SU-DHL-6 (cell line): ENCODE data around the gene RGS3.

Experiments used
- H2AFZ ChIP-seq: fragments of 200-600 bp; sonication (generic); 2 replicates; pipeline ENCODE4 v1.6.1; 2014; ENCODE audit warnings: low read depth, mild to moderate bottlenecking, moderate library complexity, mixed read lengths, antibody characterized with exemption, low read length; ENCODE audit not compliant: severe bottlenecking
- H3F3A ChIP-seq: fragments of 200-600 bp; shearing (Covaris generic); 2 replicates; pipeline ENCODE4 v1.6.0; 2016; ENCODE audit warnings: antibody characterized with exemption, mild to moderate bottlenecking; ENCODE audit not compliant: insufficient read depth
- H3K27ac ChIP-seq: fragments of 200-600 bp; sonication (generic); 2 replicates; pipeline ENCODE4 v1.5.1; 2016; ENCODE audit warnings: low read depth, mild to moderate bottlenecking, low read length, moderate library complexity, mixed read lengths
- H3K27me3 ChIP-seq: fragments of 200-600 bp; sonication (generic), shearing (Covaris generic); 2 replicates; pipeline ENCODE4 v1.6.0; 2014; ENCODE audit warnings: mild to moderate bottlenecking, low read length
- H3K36me3 ChIP-seq: fragments of 200-600 bp; sonication (generic); 2 replicates; pipeline ENCODE4 v1.6.1; 2014; ENCODE audit warnings: mild to moderate bottlenecking, low read length, mixed read lengths
- H3K4me2 ChIP-seq: fragments of 300-600, 200-600 bp; shearing (Covaris generic), sonication (generic); 2 replicates; pipeline ENCODE4 v1.6.0; 2014; ENCODE audit warnings: low read length, low read depth, mild to moderate bottlenecking; ENCODE audit not compliant: poor library complexity, severe bottlenecking
- H3K4me3 ChIP-seq: fragments of 200-600 bp; sonication (generic); 2 replicates; pipeline ENCODE4 v1.5.1; 2014; ENCODE audit warnings: antibody characterized with exemption, low read length, mild to moderate bottlenecking, mixed read lengths; ENCODE audit not compliant: insufficient read depth, poor library complexity, severe bottlenecking
- H3K79me2 ChIP-seq: fragments of 200-600 bp; sonication (generic); 2 replicates; pipeline ENCODE4 v1.6.1; 2014; ENCODE audit warnings: mild to moderate bottlenecking, low read length, moderate library complexity; ENCODE audit not compliant: insufficient read depth
- H3K9ac ChIP-seq: fragments of 200-600 bp; sonication (generic); 2 replicates; pipeline ENCODE4 v1.7.0; 2014; ENCODE audit warnings: mild to moderate bottlenecking, low read length
- H3K9me2 ChIP-seq: fragments of 200-600 bp; sonication (generic); replicated peaks from 2 replicates; pipeline ENCODE4 v1.6.1; 2014; ENCODE audit warnings: low read length; ENCODE audit not compliant: insufficient read depth
- H3K9me3 ChIP-seq: fragments of 200-600 bp; sonication (generic); 2 replicates; pipeline ENCODE4 v1.6.1; 2014; ENCODE audit warnings: low read length, mixed read lengths; ENCODE audit not compliant: insufficient read depth
- H4K20me1 ChIP-seq: fragments of 200-600 bp; sonication (generic); 2 replicates; pipeline ENCODE4 v1.6.1; 2014; ENCODE audit warnings: low read depth, mild to moderate bottlenecking, antibody characterized with exemption, low read length, moderate library complexity, mixed read lengths
- EZH2phosphoT487 ChIP-seq: fragments of 200-600 bp; sonication (generic), shearing (Covaris generic); conservative IDR thresholded peaks from 2 replicates; pipeline ENCODE4 v1.6.1; 2018; ENCODE audit warnings: mild to moderate bottlenecking, antibody characterized with exemption, low read length, moderate library complexity, mixed read lengths
- TF ChIP-seq, protein P1 (sequence below): fragments of 200-600 bp; sonication (generic); IDR thresholded peaks from one replicate; pipeline ENCODE4 v1.5.1; 2017; ENCODE audit warnings: antibody characterized with exemption, mild to moderate bottlenecking, low read length, moderate library complexity; ENCODE audit not compliant: insufficient read depth, poor library complexity, severe bottlenecking

The RGS3 gene

DNA sequence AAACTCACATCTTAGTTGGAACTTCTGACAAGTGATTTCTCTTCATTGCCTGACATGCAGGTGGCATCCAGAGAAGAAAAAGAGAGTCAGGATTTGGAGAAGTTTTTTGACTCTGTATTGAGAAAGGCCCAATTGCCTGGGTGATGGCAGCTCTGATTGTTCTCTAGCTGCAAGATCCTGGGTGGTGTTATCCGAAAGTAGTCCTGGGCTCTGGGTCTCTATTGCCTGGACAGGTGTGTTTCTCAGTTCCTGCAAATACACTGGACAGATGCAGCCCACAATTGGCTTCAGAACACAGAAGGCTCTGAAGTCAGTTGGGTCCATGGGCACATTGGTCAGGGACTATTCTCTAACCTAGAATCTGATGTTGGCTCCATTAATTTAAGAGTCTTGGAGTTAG lies 67.4 kb downstream of the RGS3 start:
- no peak overlapping the region for H3K4me2 ChIP-seq
- H3K27ac ChIP-seq = no peak overlapping the region

DNA sequence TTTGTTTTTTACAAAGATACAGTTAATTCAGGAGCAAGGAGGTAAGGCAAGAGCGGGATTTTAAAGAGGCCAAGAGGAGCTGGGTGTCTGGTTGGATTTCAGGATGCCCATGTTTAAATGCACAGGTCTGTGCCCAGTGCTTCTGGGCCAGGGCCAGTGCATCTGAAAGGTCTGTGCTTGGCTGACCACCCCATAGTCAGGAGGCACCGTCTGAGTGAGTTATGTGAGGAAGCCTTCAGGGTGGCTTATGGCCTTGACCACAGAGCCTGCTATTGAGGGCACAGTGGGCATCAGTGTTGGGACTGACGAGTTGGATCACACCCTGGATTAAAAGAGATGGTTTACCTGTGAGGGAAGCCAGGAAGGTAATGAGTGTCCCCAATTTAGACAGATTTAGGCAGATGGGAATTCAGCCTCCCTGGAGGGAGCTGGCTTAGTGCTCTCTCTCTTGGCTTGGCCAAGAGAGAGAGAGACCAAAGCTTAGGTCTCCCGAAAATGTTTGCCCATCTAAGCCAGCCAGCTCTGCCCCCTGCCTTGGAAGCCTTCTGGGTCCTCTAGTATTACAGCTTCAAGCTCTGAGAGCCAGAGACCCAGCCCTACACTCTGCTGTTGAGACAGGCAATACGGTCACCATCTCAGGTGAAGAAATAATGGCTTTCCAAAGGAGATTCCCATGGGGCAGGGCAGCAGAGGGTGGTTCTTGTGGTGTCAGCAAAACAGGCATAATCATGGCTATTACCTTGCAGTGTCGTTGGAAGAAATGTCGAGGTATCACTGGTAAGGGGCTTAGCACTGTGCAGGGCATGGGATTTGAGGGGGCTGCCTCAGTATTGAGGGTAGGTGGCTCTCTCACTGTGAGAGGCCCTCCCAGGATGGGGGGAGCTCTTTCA lies 68.6 kb downstream of the RGS3 start:
- H3K9me2 ChIP-seq = no peaks in the 10 kb centered on the region
- H3K9ac ChIP-seq = no peak overlapping the region
- no peak overlapping the region for H3K27ac ChIP-seq
- no peaks in the 10 kb centered on the region for H3K27me3 ChIP-seq
- no peaks in the 10 kb centered on the region for H3K9me3 ChIP-seq
- no peak overlapping the region for H3K4me2 ChIP-seq
- no peak overlapping the region for H3K4me3 ChIP-seq
- TF ChIP-seq, protein P1, sequence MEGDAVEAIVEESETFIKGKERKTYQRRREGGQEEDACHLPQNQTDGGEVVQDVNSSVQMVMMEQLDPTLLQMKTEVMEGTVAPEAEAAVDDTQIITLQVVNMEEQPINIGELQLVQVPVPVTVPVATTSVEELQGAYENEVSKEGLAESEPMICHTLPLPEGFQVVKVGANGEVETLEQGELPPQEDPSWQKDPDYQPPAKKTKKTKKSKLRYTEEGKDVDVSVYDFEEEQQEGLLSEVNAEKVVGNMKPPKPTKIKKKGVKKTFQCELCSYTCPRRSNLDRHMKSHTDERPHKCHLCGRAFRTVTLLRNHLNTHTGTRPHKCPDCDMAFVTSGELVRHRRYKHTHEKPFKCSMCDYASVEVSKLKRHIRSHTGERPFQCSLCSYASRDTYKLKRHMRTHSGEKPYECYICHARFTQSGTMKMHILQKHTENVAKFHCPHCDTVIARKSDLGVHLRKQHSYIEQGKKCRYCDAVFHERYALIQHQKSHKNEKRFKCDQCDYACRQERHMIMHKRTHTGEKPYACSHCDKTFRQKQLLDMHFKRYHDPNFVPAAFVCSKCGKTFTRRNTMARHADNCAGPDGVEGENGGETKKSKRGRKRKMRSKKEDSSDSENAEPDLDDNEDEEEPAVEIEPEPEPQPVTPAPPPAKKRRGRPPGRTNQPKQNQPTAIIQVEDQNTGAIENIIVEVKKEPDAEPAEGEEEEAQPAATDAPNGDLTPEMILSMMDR = no peak
- TF ChIP-seq EZH2phosphoT487 = no peak
- H3F3A ChIP-seq = no peaks in the 10 kb centered on the region
- H4K20me1 ChIP-seq = no peaks in the 10 kb centered on the region
- H2AFZ ChIP-seq = no peak overlapping the region
- H3K36me3 ChIP-seq = no peaks in the 10 kb centered on the region
- H3K79me2 ChIP-seq = no peaks in the 10 kb centered on the region

More for the DNA sequence above, 67.4 kb downstream of the RGS3 start:
- H4K20me1 ChIP-seq = no peaks in the 10 kb centered on the region
- no peaks in the 10 kb centered on the region for H3K27me3 ChIP-seq
- TF ChIP-seq EZH2phosphoT487 = no peak
- TF ChIP-seq, protein P1 = no peak
- H2AFZ ChIP-seq = no peak overlapping the region
- no peaks in the 10 kb centered on the region for H3K9me3 ChIP-seq
- H3K79me2 ChIP-seq = no peaks in the 10 kb centered on the region
- no peaks in the 10 kb centered on the region for H3F3A ChIP-seq
- no peak overlapping the region for H3K4me3 ChIP-seq
- H3K36me3 ChIP-seq = no peaks in the 10 kb centered on the region
- H3K9ac ChIP-seq = no peak overlapping the region
- H3K9me2 ChIP-seq = no peaks in the 10 kb centered on the region

DNA sequence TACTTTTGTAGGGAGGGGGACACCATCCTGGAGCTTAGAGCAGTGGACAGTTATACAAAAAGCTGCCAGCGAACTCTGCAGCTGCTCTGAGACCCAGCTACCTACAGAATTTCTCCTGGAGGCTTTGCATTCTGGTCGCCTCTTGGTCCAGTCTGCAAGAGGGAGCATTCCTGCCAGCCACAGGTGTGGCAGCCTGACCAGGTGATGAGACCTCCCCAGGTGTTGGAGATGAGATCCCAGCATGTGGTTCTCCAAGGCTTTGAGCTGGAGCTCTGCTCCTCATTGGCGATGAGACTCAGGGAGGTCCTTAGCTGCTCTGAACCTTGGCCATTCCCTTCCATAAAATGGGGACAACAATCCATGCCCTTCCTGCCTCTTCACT lies 69.3 kb downstream of the RGS3 start:
- Histone ChIP-seq H3F3A (no peaks in the 10 kb centered on the region), H3K9me3 (no peaks in the 10 kb centered on the region), H3K36me3 (no peaks in the 10 kb centered on the region), H3K4me3 (no peak overlapping the region), H3K9me2 (no peaks in the 10 kb centered on the region), H3K27ac (no peak overlapping the region), H3K4me2 (no peak overlapping the region), H4K20me1 (no peaks in the 10 kb centered on the region), H3K9ac (no peak overlapping the region), H3K79me2 (no peaks in the 10 kb centered on the region), H3K27me3 (no peaks in the 10 kb centered on the region), H2AFZ (no peak overlapping the region)
- TF ChIP-seq, protein P1 = no peak
- TF ChIP-seq EZH2phosphoT487 = no peak
